Spleen (tissue), 11 donors: ENCODE data around the gene AGBL1. TPM values are rescaled to one million over a fixed set of nuclear protein-coding genes. Genes with fewer than 3 reads are reported as not detected.

ENCODE experiments used
- DNase-seq: peaks from one replicate; pipeline ENCODE4 v3.0.0-alpha.2; 2020
- H3K27ac ChIP-seq, 8 donors: fragments of 200-600 bp; sonication (generic) in 7 of 8; 1 replicate in 4 of 8; 2 replicates in 4 of 8; pipeline versions ENCODE4 v1.5.0 to v1.8.0; 2016 to 2021; ENCODE audit warnings: inconsistent platforms in 4 of 8, mild to moderate bottlenecking in 4 of 8, moderate library complexity in 1 of 8
- H3K27me3 ChIP-seq, 7 donors: fragments of 200-600 bp; sonication (generic) in 6 of 7; replicated peaks in 1 of 7; 1 replicate in 4 of 7; 2 replicates in 3 of 7; pipeline versions ENCODE4 v1.5.0 to v1.8.0; 2016 to 2021; ENCODE audit warnings: inconsistent platforms in 3 of 7, mild to moderate bottlenecking in 1 of 7
- H3K36me3 ChIP-seq, 6 donors: fragments of 200-600 bp; sonication (generic) in 5 of 6; 1 replicate in 4 of 6; 2 replicates in 2 of 6; pipeline versions ENCODE4 v1.5.0 to v1.8.0; 2016 to 2021; ENCODE audit warnings: inconsistent platforms in 2 of 6
- H3K4me1 ChIP-seq, 6 donors: fragments of 200-600 bp; sonication (generic) in 5 of 6; 1 replicate in 3 of 6; 2 replicates in 3 of 6; pipeline versions ENCODE4 v1.5.0 to v1.8.0; 2016 to 2021; ENCODE audit warnings: inconsistent platforms in 3 of 6
- H3K4me3 ChIP-seq, 8 donors: fragments of 200-600 bp; sonication (generic) in 7 of 8; 1 replicate in 4 of 8; 2 replicates in 4 of 8; pipeline versions ENCODE4 v1.5.0 to v1.8.0; 2016 to 2021; ENCODE audit warnings: inconsistent platforms in 4 of 8, mild to moderate bottlenecking in 4 of 8, moderate library complexity in 2 of 8
- H3K9me3 ChIP-seq, 8 donors: fragments of 200-600 bp; sonication (generic) in 7 of 8; 1 replicate in 4 of 8; 2 replicates in 4 of 8; pipeline versions ENCODE4 v1.5.0 to v1.8.0; 2016 to 2021; ENCODE audit warnings: inconsistent platforms in 4 of 8
- CTCF ChIP-seq, 11 experiments: fragments of 200-600 bp in 7 of 11; fragments of 450-650 bp in 4 of 11; sonication (generic) in 4 of 11; IDR thresholded peaks in 8 of 11; conservative IDR thresholded peaks in 3 of 11; 1 replicate in 7 of 11; 2 replicates in 4 of 11; pipeline versions ENCODE4 v1.4.0 to v1.8.0; 2016 to 2021; ENCODE audit warnings: antibody characterized with exemption in 11 of 11, inconsistent platforms in 4 of 11, mild to moderate bottlenecking in 1 of 11
- POLR2A ChIP-seq, 3 donors: fragments of 450-650 bp; IDR thresholded peaks; one replicate each; pipeline ENCODE4 v1.5.1; 2017; ENCODE audit warnings: antibody characterized with exemption in 3 of 3, mild to moderate bottlenecking in 1 of 3
- POLR2AphosphoS5 ChIP-seq, 3 donors: sonication (generic); formaldehyde crosslinking; IDR thresholded peaks; one replicate each; pipeline ENCODE4 v1.5.1; 2017; ENCODE audit warnings: antibody characterized with exemption in 3 of 3
- WGBS, 5 donors: extraction: QIAGEN DNeasy Blood & Tissue Kit in 3 of 5; methylation state at CpG; one replicate each; pipeline versions ENCODE4 v1.1.5 to v1.1.7; 2013 to 2018; 5-methylcytosine and 5-hydroxymethylcytosine counted together
- intact Hi-C: fragments of 100-400 bp; cut with DNase I; formaldehyde crosslinking; loops from one replicate; pipeline ENCODE4 v1.15.0; 2023; ENCODE audit warnings: low total_unique reads
- polyA plus RNA-seq, 3 donors: library from polyadenylated mRNA; stranded (reverse); fragments of 200-250 nt; gene quantifications; one replicate each; pipeline ENCODE4 v1.2.1, GENCODE V29; 2013
- total RNA-seq, 7 donors: library from RNA; depleted of rRNA in 3 of 7; stranded (reverse); fragments of >200 nt in 3 of 7; fragmentation: NEBNext Ultra II Directional in 4 of 7; extraction: Animal tissue kit (Norgen Biotek cat#: 25700) in 4 of 7; gene quantifications; one replicate each; pipeline versions ENCODE4 v1.1.0 to v1.2.1, GENCODE V29; 2016 to 2021
- donor health status: healthy with polysubstance abuse.
- donor health status: DM: no; HTN: no; CAD: no; lungs with moderate emphysema.
- donor health status: DM: no; HTN: no; CAD: no.
- donor health status: Bipolar disorder and iron deficiency.
- donor health status: healthy.
- donor health status: DM: no; HTN: no; CAD: no.
- donor health status: DM: yes; HTN: yes; CAD: no.

Gene AGBL1
- total and polyA plus RNA-seq, 10 donors, result not detected

- 28 to 39% (median 32%) methylated on average over 8 of the region's 8 CpGs for WGBS, 5 donors
- no peak for DNase-seq
- Histone ChIP-seq H3K27ac (peak overlapping the region in 2 of 8 donors; percentile 7 to 8), H3K4me1 (no peaks in the 10 kb centered on the region), H3K4me3 (no peak overlapping the region), H3K36me3 (no peaks in the 10 kb centered on the region), H3K27me3 (no peaks in the 10 kb centered on the region), H3K9me3 (no peaks in the 10 kb centered on the region)
- TF ChIP-seq POLR2A (IDR thresholded peaks at IDR 0.05), result no peak
- no peak for TF ChIP-seq CTCF (IDR thresholded peaks at IDR 0.05 in 8 of 11, conservative IDR thresholded peaks at IDR 0.05 in 3 of 11)
- intact Hi-C loops, result no loop called here
Measured at GRCh38 chr15:86164232-86164898, 84.7 kb downstream of the AGBL1 start.

GRCh38 chr15:86165265-86166211 is 85.9 kb downstream of the AGBL1 start:
- no peaks in the 10 kb centered on the region for H3K36me3 ChIP-seq
- H3K27me3 ChIP-seq, result no peaks in the 10 kb centered on the region
- no peaks in the 10 kb centered on the region for H3K9me3 ChIP-seq
- H3K4me3 ChIP-seq, result no peak overlapping the region
- DNase-seq, result no peak
- H3K27ac ChIP-seq, result no peak overlapping the region
- WGBS, 5 donors, result 69 to 78% (median 74%) methylated on average over 5 of the region's 5 CpGs
- H3K4me1 ChIP-seq, result no peaks in the 10 kb centered on the region
- TF ChIP-seq POLR2AphosphoS5 (IDR thresholded peaks at IDR 0.05) (no peak), CTCF (IDR thresholded peaks at IDR 0.05 in 8 of 11, conservative IDR thresholded peaks at IDR 0.05 in 3 of 11) (no peak), POLR2A (IDR thresholded peaks at IDR 0.05) (no peak)
- intact Hi-C loops, result no loop called here

DNA sequence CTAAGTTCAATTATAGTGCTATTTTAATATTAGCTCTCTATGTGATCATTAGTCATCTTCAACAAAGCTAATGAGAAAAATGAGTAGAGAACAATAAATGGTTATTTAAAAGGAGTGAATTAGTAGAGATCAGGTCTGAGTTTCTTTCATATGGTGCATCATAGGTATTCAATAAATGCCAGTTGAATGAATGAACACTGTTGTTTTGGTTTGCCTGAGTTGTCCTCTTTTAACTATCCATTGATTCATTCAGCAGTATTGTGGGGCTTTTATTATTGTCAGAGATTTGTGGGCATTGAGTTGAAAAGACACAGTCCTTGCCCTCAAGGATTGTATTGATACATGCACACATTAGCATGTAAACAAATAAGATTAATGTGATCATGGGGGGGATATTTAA is 88.2 kb downstream of the AGBL1 start:
- TF ChIP-seq POLR2A (IDR thresholded peaks at IDR 0.05), result no peak
- TF ChIP-seq CTCF (IDR thresholded peaks at IDR 0.05 in 8 of 11, conservative IDR thresholded peaks at IDR 0.05 in 3 of 11), result no peak
- no peak for TF ChIP-seq POLR2AphosphoS5 (IDR thresholded peaks at IDR 0.05)
- Histone ChIP-seq H3K9me3 (no peaks in the 10 kb centered on the region), H3K27ac (no peak overlapping the region), H3K4me3 (no peak overlapping the region), H3K27me3 (no peaks in the 10 kb centered on the region), H3K4me1 (no peaks in the 10 kb centered on the region), H3K36me3 (no peaks in the 10 kb centered on the region)
- no peak for DNase-seq
- intact Hi-C loops, result no loop called here

DNA sequence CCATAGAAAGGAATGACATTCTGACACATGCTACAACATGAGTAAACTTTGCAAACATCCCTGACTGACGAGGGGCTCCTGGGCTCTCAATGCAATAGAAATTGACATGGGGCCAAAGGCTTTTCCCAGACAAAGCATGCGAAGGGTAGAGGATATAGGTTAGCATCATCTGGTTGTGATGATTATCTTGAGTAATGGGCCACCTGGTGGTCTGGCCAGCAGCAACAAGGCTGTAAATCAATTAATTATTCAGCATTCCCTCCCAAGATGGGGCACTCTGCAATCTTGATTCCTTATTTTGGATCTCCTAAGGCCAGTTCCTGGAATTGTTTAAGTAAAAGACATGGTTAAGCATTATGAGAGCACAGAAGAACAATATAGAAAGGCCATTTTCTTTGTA is 99.2 kb downstream of the AGBL1 start:
- H3K36me3 ChIP-seq, result no peaks in the 10 kb centered on the region
- peaks cover 0 to 15% (median 0%) of the 10 kb centered on the region in 7 donors for H3K27me3 ChIP-seq
- peaks cover 0 to 16% (median 0%) of the 10 kb centered on the region in 8 donors for H3K9me3 ChIP-seq
- no peak for TF ChIP-seq POLR2A (IDR thresholded peaks at IDR 0.05)
- no peak for TF ChIP-seq CTCF (IDR thresholded peaks at IDR 0.05 in 8 of 11, conservative IDR thresholded peaks at IDR 0.05 in 3 of 11)
- no peak for TF ChIP-seq POLR2AphosphoS5 (IDR thresholded peaks at IDR 0.05)
- DNase-seq, result no peak
- H3K4me1 ChIP-seq, result no peaks in the 10 kb centered on the region
- H3K27ac ChIP-seq, result no peak overlapping the region
- 37 to 54% (median 48%) methylated on average over 2 of the region's 2 CpGs for WGBS, 5 donors
- H3K4me3 ChIP-seq, result no peak overlapping the region
- intact Hi-C loops, result no loop called here
